Neural progenitor cell (in vitro differentiated cells): Measurements from ENCODE around the gene AJAP1. TPM values are rescaled to one million over a fixed set of nuclear protein-coding genes. Genes with fewer than 3 reads are reported as not detected.
A peak's percentile ranks its signal among the peaks of the same experiment; 100 is the strongest.

ENCODE experiments used
- DNase-seq: peaks from one replicate; pipeline ENCODE4 v3.0.0-alpha.2; 2016; ENCODE audit warnings: low spot score
- H2AFZ ChIP-seq: fragments of 200-600 bp; sonication (generic); replicated peaks from 2 replicates; pipeline ENCODE4 v1.6.1; 2016; ENCODE audit warnings: antibody characterized with exemption
- H3F3A ChIP-seq: fragments of 200-600 bp; sonication (generic); 2 replicates; pipeline ENCODE4 v1.6.1; 2016; ENCODE audit warnings: antibody characterized with exemption, low read depth
- H3K27ac ChIP-seq: fragments of 200-600 bp; sonication (generic); 2 replicates; pipeline ENCODE4 v1.5.1; 2016; ENCODE audit warnings: mild to moderate bottlenecking
- H3K27me3 ChIP-seq: fragments of 200-600 bp; sonication (generic); 2 replicates; pipeline ENCODE4 v1.6.1; 2016; ENCODE audit warnings: mild to moderate bottlenecking, moderate library complexity
- H3K36me3 ChIP-seq: fragments of 200-600 bp; sonication (generic); 2 replicates; pipeline ENCODE4 v1.5.1; 2016
- H3K4me1 ChIP-seq: fragments of 200-600 bp; sonication (generic); 2 replicates; pipeline ENCODE4 v1.6.1; 2016; ENCODE audit warnings: mixed run types
- H3K4me2 ChIP-seq: fragments of 200-600 bp; sonication (generic); 2 replicates; pipeline ENCODE4 v1.6.1; 2016
- H3K4me3 ChIP-seq: fragments of 200-600 bp; sonication (generic); 2 replicates; pipeline ENCODE4 v1.5.1; 2016
- H3K79me2 ChIP-seq: fragments of 200-600 bp; sonication (generic); 2 replicates; pipeline ENCODE4 v1.6.1; 2016; ENCODE audit warnings: low read depth
- H3K9ac ChIP-seq: fragments of 200-600 bp; sonication (generic); 2 replicates; pipeline ENCODE4 v1.6.1; 2016
- H3K9me3 ChIP-seq: fragments of 200-600 bp; sonication (generic); 2 replicates; pipeline ENCODE4 v1.5.1; 2016; ENCODE audit warnings: low read depth
- H4K20me1 ChIP-seq: fragments of 200-600 bp; sonication (generic); 2 replicates; pipeline ENCODE4 v1.6.1; 2016; ENCODE audit warnings: low read depth
- H3K27ac Mint-ChIP-seq: 3 replicates; pipeline ENCODE4 v1.8.0; 2021; ENCODE audit warnings: mixed read lengths
- H3K27me3 Mint-ChIP-seq: 2 replicates; pipeline ENCODE4 v1.8.0; 2022; ENCODE audit warnings: low read depth, mild to moderate bottlenecking, inconsistent platforms, moderate library complexity, mixed read lengths; ENCODE audit not compliant: insufficient read depth
- H3K36me3 Mint-ChIP-seq: 3 replicates; pipeline ENCODE4 v1.8.0; 2021; ENCODE audit warnings: mixed read lengths
- H3K4me1 Mint-ChIP-seq: 3 replicates; pipeline ENCODE4 v1.8.0; 2021; ENCODE audit warnings: mixed read lengths
- H3K4me3 Mint-ChIP-seq: 3 replicates; pipeline ENCODE4 v1.8.0; 2021; ENCODE audit warnings: mild to moderate bottlenecking, moderate library complexity, mixed read lengths
- H3K9me3 Mint-ChIP-seq: 3 replicates; pipeline ENCODE4 v1.8.0; 2020; ENCODE audit warnings: mixed read lengths
- EZH2 ChIP-seq: fragments of 200-600 bp; sonication (generic); IDR thresholded peaks from 2 replicates; pipeline ENCODE4 v1.6.1; 2017; ENCODE audit warnings: antibody characterized with exemption, mild to moderate bottlenecking, moderate library complexity
- EZH2phosphoT487 ChIP-seq: fragments of 200-600 bp; sonication (generic); IDR thresholded peaks from 2 replicates; pipeline ENCODE4 v1.6.1; 2017; ENCODE audit warnings: antibody characterized with exemption
- total RNA-seq: library from RNA; depleted of rRNA; stranded (reverse); fragments of >200 nt; gene quantifications from 2 replicates; pipeline ENCODE4 v1.2.3, GENCODE V29; 2015; ENCODE audit warnings: low replicate concordance
- TF ChIP-seq, protein P1 (sequence below): fragments of 200-600 bp; sonication (generic); IDR thresholded peaks from 2 replicates; pipeline ENCODE4 v1.5.1; 2017; ENCODE audit warnings: antibody characterized with exemption, mild to moderate bottlenecking

AJAP1 gene
- total RNA-seq, 1 donor from 2014 or later: 0.21 TPM

DNA sequence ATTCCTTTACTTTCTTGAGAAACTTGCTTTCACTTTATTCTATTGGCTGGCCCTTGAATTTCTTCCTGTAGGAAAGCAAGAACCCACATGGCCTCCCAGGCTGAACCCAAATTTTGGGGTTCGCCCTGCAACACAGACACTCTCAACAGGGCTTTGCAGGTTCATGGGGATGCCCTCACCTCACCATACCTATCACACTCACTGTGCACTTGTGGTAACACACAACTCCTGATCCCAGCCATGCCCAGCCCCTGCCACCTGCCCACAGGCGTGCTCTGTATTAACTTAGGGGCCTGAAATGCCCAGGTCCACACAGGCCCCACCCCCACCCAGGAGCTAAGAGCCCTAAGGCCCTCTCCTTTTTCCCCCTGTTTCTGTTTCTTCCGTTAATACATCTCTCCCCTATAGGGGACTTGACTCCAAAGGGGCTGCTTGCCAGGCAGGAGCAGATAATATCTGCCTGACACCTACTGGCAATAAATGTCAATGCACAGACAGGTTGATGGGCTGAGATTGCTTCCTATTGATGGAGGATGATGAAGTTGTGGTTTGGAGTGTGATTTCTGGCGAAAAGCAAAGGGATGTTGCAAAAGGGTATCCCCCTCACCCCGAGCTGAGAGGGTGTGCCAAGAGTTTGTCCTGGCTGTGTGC is 171.5 kb downstream of the AJAP1 start:
- no peaks in the 10 kb centered on the region for H3K27me3 ChIP-seq
- Mint-ChIP-seq H3K27ac (no peak overlapping the region), H3K4me3 (no peak overlapping the region), H3K27me3 (peaks cover 7% of the 10 kb centered on the region), H3K9me3 (peaks cover 9% of the 10 kb centered on the region), H3K36me3 (no peaks in the 10 kb centered on the region), H3K4me1 (peaks cover 23% of the 10 kb centered on the region)
- no peak for TF ChIP-seq EZH2phosphoT487
- TF ChIP-seq, protein P1, sequence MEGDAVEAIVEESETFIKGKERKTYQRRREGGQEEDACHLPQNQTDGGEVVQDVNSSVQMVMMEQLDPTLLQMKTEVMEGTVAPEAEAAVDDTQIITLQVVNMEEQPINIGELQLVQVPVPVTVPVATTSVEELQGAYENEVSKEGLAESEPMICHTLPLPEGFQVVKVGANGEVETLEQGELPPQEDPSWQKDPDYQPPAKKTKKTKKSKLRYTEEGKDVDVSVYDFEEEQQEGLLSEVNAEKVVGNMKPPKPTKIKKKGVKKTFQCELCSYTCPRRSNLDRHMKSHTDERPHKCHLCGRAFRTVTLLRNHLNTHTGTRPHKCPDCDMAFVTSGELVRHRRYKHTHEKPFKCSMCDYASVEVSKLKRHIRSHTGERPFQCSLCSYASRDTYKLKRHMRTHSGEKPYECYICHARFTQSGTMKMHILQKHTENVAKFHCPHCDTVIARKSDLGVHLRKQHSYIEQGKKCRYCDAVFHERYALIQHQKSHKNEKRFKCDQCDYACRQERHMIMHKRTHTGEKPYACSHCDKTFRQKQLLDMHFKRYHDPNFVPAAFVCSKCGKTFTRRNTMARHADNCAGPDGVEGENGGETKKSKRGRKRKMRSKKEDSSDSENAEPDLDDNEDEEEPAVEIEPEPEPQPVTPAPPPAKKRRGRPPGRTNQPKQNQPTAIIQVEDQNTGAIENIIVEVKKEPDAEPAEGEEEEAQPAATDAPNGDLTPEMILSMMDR: peak; percentile 68
- no peaks in the 10 kb centered on the region for H3K9me3 ChIP-seq
- H3K4me1 ChIP-seq: no peaks in the 10 kb centered on the region
- H3K27ac ChIP-seq: no peak overlapping the region
- H2AFZ ChIP-seq: no peak overlapping the region
- no peaks in the 10 kb centered on the region for H4K20me1 ChIP-seq
- H3F3A ChIP-seq: no peaks in the 10 kb centered on the region
- no peaks in the 10 kb centered on the region for H3K79me2 ChIP-seq
- peak; percentile 64 for DNase-seq
- H3K4me3 ChIP-seq: no peak overlapping the region
- no peak overlapping the region for H3K9ac ChIP-seq
- no peak overlapping the region for H3K4me2 ChIP-seq
- no peaks in the 10 kb centered on the region for H3K36me3 ChIP-seq

DNA sequence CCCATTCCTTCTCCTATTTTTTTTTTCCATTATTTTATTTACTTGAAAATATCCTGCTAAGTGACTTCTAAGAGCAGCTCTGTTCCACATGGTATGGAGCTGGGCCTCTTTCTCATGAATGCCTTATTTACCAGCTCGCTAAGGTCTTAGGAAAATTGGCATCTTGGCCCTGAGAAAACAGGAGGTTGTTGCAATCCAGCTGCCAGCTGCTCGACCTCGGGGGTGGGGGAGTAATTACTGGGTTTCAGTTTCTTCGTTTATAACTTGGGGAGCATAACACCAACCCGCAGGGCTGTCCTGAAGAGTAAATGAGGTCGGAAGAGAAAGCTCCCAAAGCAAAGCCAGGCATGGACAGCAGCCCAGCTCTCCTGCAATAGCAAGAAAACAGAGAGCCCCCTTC is 176.3 kb downstream of the AJAP1 start:
- H3K9me3 Mint-ChIP-seq: peaks cover 11% of the 10 kb centered on the region
- TF ChIP-seq, protein P1: no peak
- TF ChIP-seq EZH2: no peak
- no peak for TF ChIP-seq EZH2phosphoT487
- H3K4me3 Mint-ChIP-seq: no peak overlapping the region
- H3K36me3 ChIP-seq: no peaks in the 10 kb centered on the region
- H3F3A ChIP-seq: no peaks in the 10 kb centered on the region
- no peak overlapping the region for H3K4me3 ChIP-seq
- H3K27ac ChIP-seq: no peak overlapping the region
- H3K27ac Mint-ChIP-seq: no peak overlapping the region
- DNase-seq: no peak
- H3K9me3 ChIP-seq: no peaks in the 10 kb centered on the region
- H2AFZ ChIP-seq: no peak overlapping the region
- no peak overlapping the region for H3K4me2 ChIP-seq
- H3K4me1 ChIP-seq: no peaks in the 10 kb centered on the region
- no peaks in the 10 kb centered on the region for H4K20me1 ChIP-seq
- no peaks in the 10 kb centered on the region for H3K27me3 ChIP-seq
- peaks cover 13% of the 10 kb centered on the region for H3K4me1 Mint-ChIP-seq
- peaks cover 5% of the 10 kb centered on the region for H3K27me3 Mint-ChIP-seq
- H3K36me3 Mint-ChIP-seq: no peaks in the 10 kb centered on the region
- no peak overlapping the region for H3K9ac ChIP-seq
- H3K79me2 ChIP-seq: no peaks in the 10 kb centered on the region

DNA sequence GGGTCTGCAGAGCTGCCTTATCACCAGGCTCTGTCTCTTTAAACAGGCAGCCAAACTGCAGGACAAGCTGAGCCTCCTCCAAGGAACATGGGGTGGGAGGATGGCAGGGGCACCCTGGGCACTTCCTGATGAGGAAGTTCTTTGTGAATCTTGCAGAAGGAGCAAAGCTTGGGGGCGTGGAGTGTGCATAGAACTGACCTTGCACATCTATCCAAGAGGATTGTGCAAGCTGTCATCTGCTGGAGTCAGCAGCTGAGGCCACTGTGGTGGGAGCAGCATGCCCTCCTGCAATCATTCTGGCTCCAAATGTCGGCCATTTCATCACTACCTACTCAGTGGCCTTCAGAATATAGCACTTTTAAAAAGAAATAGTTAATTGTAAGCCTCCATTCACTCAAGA is 182.2 kb downstream of the AJAP1 start:
- H3K4me3 ChIP-seq: no peak overlapping the region
- no peak overlapping the region for H2AFZ ChIP-seq
- H3K27ac ChIP-seq: no peak overlapping the region
- TF ChIP-seq EZH2phosphoT487 (no peak), EZH2 (no peak)
- TF ChIP-seq, protein P1: no peak
- H3K79me2 ChIP-seq: no peaks in the 10 kb centered on the region
- Mint-ChIP-seq H3K27me3 (peaks cover 10% of the 10 kb centered on the region), H3K27ac (no peak overlapping the region), H3K36me3 (no peaks in the 10 kb centered on the region), H3K9me3 (peaks cover 29% of the 10 kb centered on the region), H3K4me1 (peaks cover 16% of the 10 kb centered on the region), H3K4me3 (no peak overlapping the region)
- H3K4me2 ChIP-seq: no peak overlapping the region
- H3K9ac ChIP-seq: no peak overlapping the region
- DNase-seq: no peak
- H4K20me1 ChIP-seq: no peaks in the 10 kb centered on the region
- no peaks in the 10 kb centered on the region for H3K4me1 ChIP-seq
- no peaks in the 10 kb centered on the region for H3K36me3 ChIP-seq
- H3K27me3 ChIP-seq: no peaks in the 10 kb centered on the region
- H3K9me3 ChIP-seq: no peaks in the 10 kb centered on the region
- no peaks in the 10 kb centered on the region for H3F3A ChIP-seq
